Ectodermal cell (in vitro differentiated cells): Measurements from ENCODE around the gene AK8.
A peak's percentile ranks its signal among the peaks of the same experiment; 100 is the strongest.

ENCODE experiments used
- H3K27ac ChIP-seq: 2 replicates; pipeline ENCODE4 v1.7.0; 2013; ENCODE audit warnings: mild to moderate bottlenecking, low read depth, low read length; ENCODE audit not compliant: insufficient read depth, poor library complexity, severe bottlenecking
- H3K27me3 ChIP-seq: 2 replicates; pipeline ENCODE4 v1.7.0; 2013; ENCODE audit warnings: mild to moderate bottlenecking, low read length; ENCODE audit not compliant: insufficient read depth, control insufficient read depth, poor library complexity, severe bottlenecking
- H3K36me3 ChIP-seq: one replicate; pipeline ENCODE4 v1.7.0; 2013; ENCODE audit warnings: low read length; ENCODE audit not compliant: control insufficient read depth, insufficient read depth
- H3K4me1 ChIP-seq: one replicate; pipeline ENCODE4 v1.7.0; 2013; ENCODE audit warnings: low read length; ENCODE audit not compliant: control insufficient read depth, insufficient read depth
- H3K4me3 ChIP-seq: 2 replicates; pipeline ENCODE4 v1.7.0; 2013; ENCODE audit warnings: low read depth, low read length, control low read depth; ENCODE audit not compliant: insufficient read depth
- H3K9me3 ChIP-seq: 2 replicates; pipeline ENCODE4 v1.7.0; 2013; ENCODE audit warnings: mild to moderate bottlenecking, low read length, moderate library complexity; ENCODE audit not compliant: control insufficient read depth
- WGBS, 2 experiments: methylation state at CpG; one replicate each; pipeline ENCODE4 v1.1.7; 2013; ENCODE audit warnings: missing lambda C conversion rate in 2 of 2; 5-methylcytosine and 5-hydroxymethylcytosine counted together

Gene AK8

DNA sequence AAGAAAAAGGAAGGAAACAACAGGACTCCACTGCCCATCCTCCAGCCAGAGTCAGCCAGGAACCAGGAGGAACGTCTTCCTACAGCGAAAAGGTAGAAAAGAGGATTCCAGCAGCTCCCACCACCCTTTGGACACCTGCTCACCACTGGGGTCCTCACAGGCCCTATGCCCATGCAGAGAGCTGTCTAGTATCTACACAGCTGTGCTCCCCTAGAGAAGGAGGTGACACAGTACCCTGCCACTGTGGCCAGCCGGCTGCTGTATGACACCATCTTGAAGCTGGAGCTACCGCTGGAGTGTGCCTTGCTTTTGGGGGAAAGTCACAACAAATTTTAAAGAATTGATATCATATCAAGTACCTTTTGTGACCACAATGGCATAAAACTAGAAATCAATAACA, 115.2 kb downstream of the AK8 start:
- no peak overlapping the region for H3K4me3 ChIP-seq
- WGBS, 2 experiments: 83 to 87% methylated on average over 4 of the region's 4 CpGs
- H3K27me3 ChIP-seq: no peaks in the 10 kb centered on the region
- H3K36me3 ChIP-seq: no peaks in the 10 kb centered on the region
- no peaks in the 10 kb centered on the region for H3K9me3 ChIP-seq
- H3K27ac ChIP-seq: no peak overlapping the region
- no peaks in the 10 kb centered on the region for H3K4me1 ChIP-seq

DNA sequence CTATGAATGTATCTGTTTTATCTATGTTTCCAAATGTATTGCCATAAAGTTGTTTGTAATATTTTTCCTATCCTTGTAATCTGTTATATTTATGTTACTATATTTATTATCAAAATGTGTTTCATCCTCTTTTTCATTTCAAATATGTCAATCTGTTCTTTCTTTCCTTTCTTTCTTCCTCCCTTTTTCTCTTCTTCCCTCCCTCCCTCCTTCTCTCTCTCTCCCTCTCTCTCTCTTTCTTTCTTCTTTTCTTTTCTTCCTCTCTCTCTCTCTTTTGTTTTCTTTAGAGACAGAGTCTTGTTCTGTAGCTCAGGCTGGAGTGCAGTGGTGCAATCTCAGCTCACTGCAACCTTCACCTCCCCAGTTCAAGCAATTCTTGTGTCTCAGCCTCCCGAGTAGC, 116.5 kb downstream of the AK8 start:
- H3K36me3 ChIP-seq: no peaks in the 10 kb centered on the region
- H3K27me3 ChIP-seq: no peaks in the 10 kb centered on the region
- H3K4me3 ChIP-seq: no peak overlapping the region
- WGBS, 2 experiments: 60 to 80% methylated on average over 1 of the region's 1 CpG
- peaks cover 10% of the 10 kb centered on the region for H3K4me1 ChIP-seq
- no peaks in the 10 kb centered on the region for H3K9me3 ChIP-seq
- no peak overlapping the region for H3K27ac ChIP-seq

DNA sequence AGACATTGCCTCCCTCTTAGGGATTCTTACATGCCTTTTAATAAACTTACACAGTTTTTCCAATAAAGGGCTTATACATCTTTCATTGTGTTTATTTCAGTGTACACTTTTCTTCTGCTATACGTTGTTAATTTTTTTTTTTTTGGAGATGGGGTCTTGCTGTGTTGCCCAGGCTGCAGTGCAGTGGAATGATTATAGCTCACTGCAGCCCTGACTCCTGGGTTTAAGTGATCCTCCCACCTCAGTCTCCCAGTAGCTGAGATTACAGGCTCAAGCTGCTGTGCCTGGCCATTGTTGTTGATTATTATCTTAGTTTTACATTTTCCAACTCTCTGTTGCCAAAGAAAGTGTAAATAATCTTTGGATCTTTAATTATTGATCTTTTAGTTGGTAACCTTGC, 118.0 kb downstream of the AK8 start:
- H3K4me1 ChIP-seq: peaks cover 16% of the 10 kb centered on the region
- H3K36me3 ChIP-seq: no peaks in the 10 kb centered on the region
- H3K27me3 ChIP-seq: no peaks in the 10 kb centered on the region
- 89 to 90% methylated on average over 1 of the region's 1 CpG for WGBS, 2 experiments
- no peak overlapping the region for H3K27ac ChIP-seq
- no peaks in the 10 kb centered on the region for H3K9me3 ChIP-seq
- no peak overlapping the region for H3K4me3 ChIP-seq

DNA sequence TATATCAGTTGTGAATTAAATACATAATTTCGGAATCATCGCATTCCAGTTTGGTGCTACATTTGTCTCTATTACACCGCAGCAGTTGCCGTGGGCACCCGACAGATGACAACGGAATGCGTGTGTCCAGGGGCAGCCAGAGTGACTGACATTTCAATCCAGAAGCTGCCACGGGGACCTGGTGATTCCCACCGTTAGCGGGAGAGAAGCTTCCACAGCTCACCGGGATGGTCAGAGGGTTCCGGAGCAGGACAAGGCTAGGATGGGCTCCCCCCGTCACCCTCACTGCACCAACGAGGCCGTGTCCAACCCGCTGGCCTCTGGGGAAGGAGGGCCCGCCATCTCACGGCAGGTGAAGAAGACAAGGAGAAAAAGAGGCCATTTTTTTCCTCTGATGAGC, 121.1 kb downstream of the AK8 start:
- Histone ChIP-seq H3K36me3 (no peaks in the 10 kb centered on the region), H3K27me3 (no peaks in the 10 kb centered on the region), H3K4me1 (peaks cover 39% of the 10 kb centered on the region), H3K27ac (no peak overlapping the region), H3K4me3 (no peak overlapping the region), H3K9me3 (no peaks in the 10 kb centered on the region)
- WGBS, 2 experiments: 82 to 83% methylated on average over 18 of the region's 18 CpGs

DNA sequence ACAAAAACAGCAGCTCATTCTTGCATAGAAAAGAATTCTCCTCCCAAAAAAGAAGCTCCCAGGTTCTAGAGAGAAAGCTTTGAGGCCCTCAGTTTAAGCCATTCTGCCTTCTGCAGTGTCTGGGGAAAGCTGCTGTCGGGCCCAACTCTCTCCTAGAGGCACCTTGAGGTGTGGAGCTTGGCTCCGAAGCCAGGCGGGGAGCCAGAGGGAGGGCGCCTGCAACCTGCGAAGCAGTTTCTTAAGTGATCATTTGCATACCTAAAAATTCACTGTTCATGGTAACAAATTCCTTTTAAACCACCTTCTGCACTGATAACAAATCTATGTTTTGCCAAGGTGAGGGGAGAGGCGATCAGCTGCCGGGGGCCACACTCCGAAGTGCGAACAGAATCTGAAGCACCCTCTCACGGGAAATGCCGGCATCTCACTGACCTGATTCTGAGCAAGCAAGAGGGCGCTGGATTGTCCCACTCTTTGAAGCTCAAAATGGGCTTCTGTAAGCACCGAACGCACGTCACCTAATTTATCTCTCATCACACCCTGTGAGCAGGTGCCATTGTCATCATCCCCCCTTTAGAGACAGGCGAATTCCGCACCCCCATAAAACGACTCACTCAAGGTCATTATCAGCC, 121.8 kb downstream of the AK8 start:
- Histone ChIP-seq H3K4me1 (peaks cover 39% of the 10 kb centered on the region), H3K9me3 (no peaks in the 10 kb centered on the region), H3K27ac (no peak overlapping the region), H3K36me3 (no peaks in the 10 kb centered on the region), H3K4me3 (no peak overlapping the region), H3K27me3 (no peaks in the 10 kb centered on the region)
- WGBS, 2 experiments: 83% methylated on average over 18 of the region's 18 CpGs

DNA sequence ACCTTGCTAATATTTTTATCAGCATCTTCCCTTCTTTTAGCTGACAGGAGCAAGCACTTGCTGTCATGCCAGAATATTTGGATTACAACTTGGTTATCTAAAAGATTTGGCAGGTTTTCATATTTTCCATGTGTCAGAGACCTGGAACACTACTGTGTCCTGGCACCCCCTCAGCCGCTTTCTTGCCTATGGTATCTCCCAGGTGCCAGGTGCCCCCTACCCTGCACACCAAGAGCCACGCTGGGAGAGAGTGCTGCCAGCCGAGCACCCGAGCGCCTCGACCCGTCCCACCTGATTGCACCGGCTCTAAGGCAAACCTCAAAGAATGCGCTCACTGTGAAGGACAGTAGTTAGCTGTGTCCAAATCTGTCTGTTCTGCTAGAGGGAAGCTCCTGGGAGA, 123.0 kb downstream of the AK8 start:
- H3K4me1 ChIP-seq: peaks cover 39% of the 10 kb centered on the region
- 93 to 95% methylated on average over 9 of the region's 9 CpGs for WGBS, 2 experiments
- no peaks in the 10 kb centered on the region for H3K27me3 ChIP-seq

DNA sequence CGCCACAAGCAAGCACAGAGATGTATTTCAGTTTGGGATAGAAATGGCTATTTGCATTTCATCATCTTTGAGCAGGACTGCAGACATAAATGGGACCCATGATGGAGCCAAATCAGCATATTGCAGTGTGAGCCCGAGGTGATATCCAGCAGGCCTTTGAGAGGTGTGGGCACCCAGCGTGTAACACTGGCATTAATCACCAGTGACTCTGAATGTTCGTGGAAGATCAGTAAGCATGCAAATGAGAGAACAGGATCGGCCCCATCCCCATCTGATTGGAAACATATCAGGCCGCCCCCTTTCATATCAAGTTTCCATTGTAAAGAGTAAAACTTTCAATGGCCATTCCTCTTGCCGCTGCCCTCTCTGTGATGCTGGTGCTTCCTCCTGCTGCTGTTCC, 123.8 kb downstream of the AK8 start:
- Histone ChIP-seq H3K36me3 (no peaks in the 10 kb centered on the region), H3K27ac (no peak overlapping the region), H3K27me3 (no peaks in the 10 kb centered on the region), H3K9me3 (no peaks in the 10 kb centered on the region), H3K4me3 (no peak overlapping the region), H3K4me1 (peaks cover 39% of the 10 kb centered on the region)
- 84 to 88% methylated on average over 7 of the region's 7 CpGs for WGBS, 2 experiments

More for the DNA sequence above, 123.0 kb downstream of the AK8 start:
- H3K4me3 ChIP-seq: no peak overlapping the region
- no peaks in the 10 kb centered on the region for H3K9me3 ChIP-seq
- H3K27ac ChIP-seq: no peak overlapping the region
- H3K36me3 ChIP-seq: no peaks in the 10 kb centered on the region

DNA sequence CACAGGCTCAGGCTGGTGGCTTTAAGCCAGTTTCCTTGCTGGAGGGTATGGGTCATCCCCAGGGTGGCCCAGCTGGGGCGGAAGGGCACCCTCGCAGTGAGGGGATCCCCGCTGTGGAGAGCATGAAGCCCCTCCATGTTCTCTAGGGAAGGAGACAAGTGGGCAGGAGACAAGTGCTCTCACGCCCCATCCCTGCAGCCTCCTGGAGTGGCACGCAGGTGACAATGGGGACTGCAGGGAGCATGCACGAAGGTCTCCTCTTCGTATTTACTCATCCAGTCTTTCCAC, 124.5 kb downstream of the AK8 start:
- WGBS, 2 experiments: 89 to 90% methylated on average over 7 of the region's 7 CpGs
- no peaks in the 10 kb centered on the region for H3K27me3 ChIP-seq
- no peaks in the 10 kb centered on the region for H3K9me3 ChIP-seq
- H3K4me1 ChIP-seq: peaks cover 39% of the 10 kb centered on the region
- H3K36me3 ChIP-seq: no peaks in the 10 kb centered on the region
- H3K4me3 ChIP-seq: no peak overlapping the region
- no peak overlapping the region for H3K27ac ChIP-seq

DNA sequence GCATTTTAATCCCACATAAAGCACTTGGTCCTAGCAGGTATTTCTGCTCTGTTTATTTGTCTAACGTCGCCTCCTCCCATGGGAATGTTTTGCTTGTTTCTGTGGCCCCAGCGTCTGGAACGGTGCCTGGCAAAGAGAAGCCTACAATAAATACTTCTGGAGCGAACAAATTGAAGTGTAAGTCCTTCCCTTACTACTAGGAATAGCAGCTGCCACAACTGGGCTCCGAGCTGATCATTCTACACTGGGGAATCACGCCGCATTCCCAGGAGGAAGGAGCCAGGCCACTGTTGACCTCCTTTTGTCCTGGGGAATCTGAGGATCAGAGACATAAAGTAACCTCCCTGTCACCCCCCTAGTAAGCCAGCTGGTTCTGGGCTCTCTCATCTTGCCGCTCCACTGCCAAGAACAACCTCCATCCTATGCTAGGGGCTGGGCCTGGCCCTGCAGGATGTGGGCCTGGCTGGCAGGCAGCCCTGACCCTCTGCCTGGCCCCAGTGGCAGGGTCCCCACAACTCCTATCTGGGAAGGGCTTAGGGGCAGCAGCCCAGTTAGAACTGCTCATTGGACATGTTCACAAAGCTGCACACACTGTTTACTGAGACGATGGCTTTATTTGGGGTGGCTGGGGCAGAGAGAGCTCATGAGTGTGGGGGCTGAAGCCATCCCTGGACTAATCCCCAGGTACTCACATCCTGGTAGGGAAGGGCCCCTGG, 125.0 kb downstream of the AK8 start:
- peak overlapping the region; percentile 61 for H3K27ac ChIP-seq
- H3K36me3 ChIP-seq: no peaks in the 10 kb centered on the region
- peaks cover 4% of the 10 kb centered on the region for H3K27me3 ChIP-seq
- H3K9me3 ChIP-seq: no peaks in the 10 kb centered on the region
- H3K4me1 ChIP-seq: peaks cover 39% of the 10 kb centered on the region
- 68 to 69% methylated on average over 10 of the region's 10 CpGs for WGBS, 2 experiments
- H3K4me3 ChIP-seq: no peak overlapping the region

DNA sequence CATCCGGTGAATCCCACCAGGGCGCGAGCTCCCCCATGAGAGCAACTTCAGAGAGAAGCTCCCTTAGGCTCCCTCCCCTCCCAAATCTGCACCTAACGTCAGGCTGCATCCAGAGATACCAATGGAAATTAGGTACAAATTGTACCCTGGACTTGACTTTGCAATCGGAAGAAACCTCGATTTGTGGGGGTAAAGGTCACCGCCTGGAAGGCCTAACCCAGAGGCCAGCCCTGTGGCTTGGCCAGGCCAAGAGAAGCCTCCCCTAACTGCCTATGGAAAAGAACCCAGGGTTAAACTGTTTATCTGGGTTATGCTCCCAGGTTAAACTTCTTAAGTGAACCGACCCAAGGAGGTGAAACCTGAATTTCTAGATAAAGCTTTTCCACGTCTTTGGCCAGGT, 127.4 kb downstream of the AK8 start:
- Histone ChIP-seq H3K27ac (no peak overlapping the region), H3K4me3 (no peak overlapping the region), H3K27me3 (peaks cover 20% of the 10 kb centered on the region), H3K36me3 (no peaks in the 10 kb centered on the region), H3K4me1 (peaks cover 26% of the 10 kb centered on the region), H3K9me3 (no peaks in the 10 kb centered on the region)
- WGBS, 2 experiments: 90 to 91% methylated on average over 9 of the region's 9 CpGs
